H1 (cell line): Measurements from ENCODE around the gene PPP6R1. TPM values are rescaled to one million over a fixed set of nuclear protein-coding genes. Genes with fewer than 3 reads are reported as not detected.

ENCODE experiments used
- CTCF ChIA-PET: fragments of 300-600 bp; sonication (Branson Sonifier 250); formaldehyde crosslinking; loops from one replicate; lab custom pipeline; 2021; ENCODE audit not compliant: partially characterized antibody; lab: Charles Lee
- POLR2A ChIA-PET: fragments of 300-600 bp; sonication (Branson Sonifier 250); formaldehyde crosslinking; loops from one replicate; lab custom pipeline; 2021; ENCODE audit warnings: inconsistent platforms; ENCODE audit not compliant: partially characterized antibody; lab: Charles Lee
- DNase-seq, 2 experiments: peaks; one replicate each; pipeline versions ENCODE4 v3.0.0 to v3.0.0-alpha.2; 2010 to 2022; ENCODE audit warnings: low spot score in 2 of 2, low read depth in 1 of 2, mixed read lengths in 1 of 2
- FAIRE-seq: peaks from 2 replicates; lab custom pipeline; 2011; peaks lifted over from hg19 to GRCh38; lab: Jason Lieb, UNC
- H2AFZ ChIP-seq: 2 replicates; pipeline ENCODE4 v1.8.1; 2012; ENCODE audit warnings: low read length, inconsistent platforms
- H2AK5ac ChIP-seq: 2 replicates; pipeline ENCODE4 v1.6.1; 2013; ENCODE audit warnings: low read depth, low read length
- H2BK120ac ChIP-seq: replicated peaks from 2 replicates; pipeline ENCODE3; 2013; ENCODE audit warnings: low read depth, low read length, inconsistent platforms
- H2BK12ac ChIP-seq: 2 replicates; pipeline ENCODE4 v1.6.1; 2013; ENCODE audit warnings: low read depth, low read length
- H2BK15ac ChIP-seq: 2 replicates; pipeline ENCODE4 v1.6.1; 2013; ENCODE audit warnings: low read length
- H2BK20ac ChIP-seq: 2 replicates; pipeline ENCODE4 v1.6.1; 2013; ENCODE audit warnings: low read length
- H2BK5ac ChIP-seq: 2 replicates; pipeline ENCODE4 v1.6.1; 2013; ENCODE audit warnings: low read depth, low read length
- H3K14ac ChIP-seq: 2 replicates; pipeline ENCODE4 v1.6.1; 2013; ENCODE audit warnings: inconsistent platforms; ENCODE audit not compliant: insufficient read length
- H3K18ac ChIP-seq: 2 replicates; pipeline ENCODE4 v1.6.1; 2013; ENCODE audit warnings: low read length; ENCODE audit errors: extremely low read depth
- H3K23ac ChIP-seq: 2 replicates; pipeline ENCODE4 v1.6.1; 2013; ENCODE audit warnings: inconsistent platforms; ENCODE audit not compliant: insufficient read length
- H3K23me2 ChIP-seq: 2 replicates; pipeline ENCODE4 v1.6.1; 2013; ENCODE audit warnings: low read depth, low read length
- H3K27ac ChIP-seq: 2 replicates; pipeline ENCODE4 v1.6.1; 2011; ENCODE audit warnings: low read depth, low read length, inconsistent platforms
- H3K27me3 ChIP-seq, 4 experiments: replicated peaks in 1 of 4; 1 replicate in 1 of 4; 2 replicates in 3 of 4; pipeline versions ENCODE4 v1.6.1 to v1.8.1; 2011 to 2013; ENCODE audit warnings: low read length in 3 of 4, mild to moderate bottlenecking in 3 of 4, inconsistent platforms in 2 of 4, mixed read lengths in 2 of 4, moderate library complexity in 1 of 4; ENCODE audit not compliant: control insufficient read depth in 3 of 4, insufficient read depth in 3 of 4; ENCODE audit errors: extremely low read depth in 1 of 4
- H3K36me3 ChIP-seq, 4 experiments: 2 replicates each; pipeline versions ENCODE4 v1.6.1 to v1.8.1; 2011 to 2013; ENCODE audit warnings: mild to moderate bottlenecking in 4 of 4, low read length in 3 of 4, moderate library complexity in 2 of 4, control low read depth in 1 of 4, inconsistent platforms in 1 of 4; ENCODE audit not compliant: insufficient read depth in 4 of 4, control insufficient read depth in 2 of 4
- H3K4ac ChIP-seq: replicated peaks from 2 replicates; pipeline ENCODE3; 2013; ENCODE audit warnings: low read length, low read depth, mixed read lengths, inconsistent platforms; ENCODE audit not compliant: insufficient read length
- H3K4me1 ChIP-seq, 4 experiments: replicated peaks in 1 of 4; 1 replicate in 1 of 4; 2 replicates in 3 of 4; pipeline versions ENCODE4 v1.6.1 to v1.8.1; 2011 to 2013; ENCODE audit warnings: low read length in 3 of 4, inconsistent platforms in 2 of 4, mixed read lengths in 1 of 4; ENCODE audit not compliant: insufficient read depth in 4 of 4, control insufficient read depth in 3 of 4
- H3K4me2 ChIP-seq, 2 experiments: 2 replicates each; pipeline versions ENCODE4 v1.6.1 to v1.8.1; 2011 to 2013; ENCODE audit warnings: low read depth in 2 of 2, low read length in 2 of 2, control low read depth in 1 of 2, inconsistent platforms in 1 of 2, mild to moderate bottlenecking in 1 of 2; ENCODE audit not compliant: insufficient read depth in 1 of 2
- H3K4me3 ChIP-seq, 4 experiments: fragments of 200-600, 300-600 bp in 1 of 4; sonication (generic), shearing (Covaris generic), sonication (Bioruptor Twin) in 1 of 4; 2 replicates each; pipeline versions ENCODE4 v1.5.1 to v1.8.1; 2011 to 2016; ENCODE audit warnings: low read length in 4 of 4, low read depth in 3 of 4, control low read depth in 2 of 4, inconsistent platforms in 2 of 4, mild to moderate bottlenecking in 2 of 4, mixed read lengths in 1 of 4, moderate library complexity in 1 of 4; ENCODE audit not compliant: insufficient read depth in 2 of 4; ENCODE audit errors: extremely low read depth in 1 of 4
- H3K56ac ChIP-seq: replicated peaks from 2 replicates; pipeline ENCODE3; 2013; ENCODE audit warnings: low read depth, mild to moderate bottlenecking, mixed read lengths, low read length, inconsistent platforms; ENCODE audit not compliant: insufficient read length
- H3K79me1 ChIP-seq: 2 replicates; pipeline ENCODE4 v1.6.1; 2013; ENCODE audit warnings: low read depth, low read length, control low read depth
- H3K79me2 ChIP-seq, 2 experiments: 2 replicates each; pipeline versions ENCODE4 v1.6.1 to v1.8.1; 2012 to 2013; ENCODE audit warnings: low read length in 2 of 2, mild to moderate bottlenecking in 2 of 2, inconsistent platforms in 1 of 2; ENCODE audit not compliant: insufficient read depth in 2 of 2, control insufficient read depth in 1 of 2
- H3K9ac ChIP-seq, 4 experiments: replicated peaks in 1 of 4; 1 replicate in 1 of 4; 2 replicates in 3 of 4; pipeline versions ENCODE4 v1.6.1 to v1.8.1; 2011 to 2013; ENCODE audit warnings: low read depth in 3 of 4, low read length in 3 of 4, control low read depth in 2 of 4, mild to moderate bottlenecking in 2 of 4, moderate library complexity in 2 of 4, inconsistent platforms in 1 of 4; ENCODE audit errors: extremely low read depth in 1 of 4
- H3K9me3 ChIP-seq, 2 experiments: 2 replicates each; pipeline versions ENCODE4 v1.6.1 to v1.8.1; 2012 to 2013; ENCODE audit warnings: mild to moderate bottlenecking in 2 of 2, moderate library complexity in 2 of 2, control low read depth in 1 of 2, inconsistent platforms in 1 of 2, low read depth in 1 of 2, low read length in 1 of 2, mixed read lengths in 1 of 2; ENCODE audit not compliant: insufficient read depth in 2 of 2
- H4K20me1 ChIP-seq, 2 experiments: replicated peaks in 1 of 2; 2 replicates each; pipeline versions ENCODE3 to v1.8.1; 2011 to 2013; ENCODE audit warnings: inconsistent platforms in 2 of 2, low read length in 2 of 2, mild to moderate bottlenecking in 1 of 2; ENCODE audit not compliant: insufficient read depth in 2 of 2, control insufficient read depth in 1 of 2
- H4K5ac ChIP-seq: 2 replicates; pipeline ENCODE4 v1.6.1; 2013; ENCODE audit warnings: low read length, low read depth, mixed read lengths, inconsistent platforms; ENCODE audit not compliant: insufficient read length
- H4K8ac ChIP-seq: 2 replicates; pipeline ENCODE4 v1.8.0; 2013; ENCODE audit warnings: mild to moderate bottlenecking, moderate library complexity, low read length, inconsistent platforms; ENCODE audit not compliant: insufficient read depth; ENCODE audit errors: extremely low read depth
- H4K91ac ChIP-seq: replicated peaks from 2 replicates; pipeline ENCODE3; 2013; ENCODE audit warnings: low read length, mixed read lengths, inconsistent platforms; ENCODE audit not compliant: insufficient read length
- BACH1 ChIP-seq: IDR thresholded peaks from 2 replicates; pipeline ENCODE4 v1.6.1; 2012; ENCODE audit warnings: low read length, improper control_type of control experiment
- CBX8 ChIP-seq: fragments of 300-800, 300-1000 bp; sonication (generic); IDR thresholded peaks from 2 replicates; pipeline ENCODE4 v1.7.1; 2016; ENCODE audit warnings: low read depth, low read length, borderline replicate concordance
- CHD1 ChIP-seq: IDR thresholded peaks from 2 replicates; pipeline ENCODE4 v1.6.1; 2012; ENCODE audit warnings: low read depth, low read length, improper control_type of control experiment
- KDM1A ChIP-seq: fragments of 200-600, 300-600 bp; sonication (generic); IDR thresholded peaks from 2 replicates; pipeline ENCODE4 v1.7.1; 2016; ENCODE audit warnings: mild to moderate bottlenecking, low read length, borderline replicate concordance
- KDM4A ChIP-seq: IDR thresholded peaks from one replicate; pipeline ENCODE4 v1.7.1; 2012; ENCODE audit warnings: low read depth, mild to moderate bottlenecking, moderate library complexity, low read length, inconsistent platforms; ENCODE audit not compliant: severe bottlenecking
- MAFK ChIP-seq: IDR thresholded peaks from 2 replicates; pipeline ENCODE4 v1.6.1; 2012; ENCODE audit warnings: low read depth, mild to moderate bottlenecking, improper control_type of control experiment, low read length
- NANOG ChIP-seq: IDR thresholded peaks from 2 replicates; pipeline ENCODE4 v1.6.1; 2011; ENCODE audit warnings: low read length, low read depth, mild to moderate bottlenecking, inconsistent platforms; ENCODE audit not compliant: insufficient read depth, poor library complexity, severe bottlenecking
- PHF8 ChIP-seq: fragments of 200-600 bp; sonication (generic); conservative IDR thresholded peaks from 2 replicates; pipeline ENCODE4 v1.7.1; 2012; ENCODE audit warnings: low read depth, mild to moderate bottlenecking, inconsistent platforms, low read length, moderate library complexity
- RXRA ChIP-seq: IDR thresholded peaks from 2 replicates; pipeline ENCODE4 v1.6.1; 2011; ENCODE audit warnings: low read depth, mild to moderate bottlenecking, low read length, moderate library complexity; ENCODE audit not compliant: insufficient read depth
- SIRT6 ChIP-seq: IDR thresholded peaks from one replicate; pipeline ENCODE4 v1.7.1; 2012; ENCODE audit warnings: low read length, inconsistent platforms
- SP1 ChIP-seq: IDR thresholded peaks from 2 replicates; pipeline ENCODE4 v1.6.1; 2011; ENCODE audit warnings: low read depth, low read length
- SP2 ChIP-seq: IDR thresholded peaks from 2 replicates; pipeline ENCODE4 v1.6.1; 2012; ENCODE audit warnings: mild to moderate bottlenecking, low read length, inconsistent platforms
- SUZ12 ChIP-seq: fragments of 200-600 bp; sonication (generic); IDR thresholded peaks from 2 replicates; pipeline ENCODE4 v1.6.1; 2012; ENCODE audit warnings: mild to moderate bottlenecking, inconsistent platforms, low read length, moderate library complexity, mixed read lengths
- TAF1 ChIP-seq: IDR thresholded peaks from 2 replicates; pipeline ENCODE4 v1.6.1; 2011; ENCODE audit warnings: mild to moderate bottlenecking, low read depth, low read length
- TCF12 ChIP-seq: IDR thresholded peaks from 2 replicates; pipeline ENCODE4 v1.6.1; 2011; ENCODE audit warnings: low read depth, mild to moderate bottlenecking, low read length
- YY1 ChIP-seq: IDR thresholded peaks from 2 replicates; pipeline ENCODE4 v1.6.1; 2011; ENCODE audit warnings: low read depth, mild to moderate bottlenecking, low read length
- WGBS, 2 experiments: shearing (Covaris generic) in 1 of 2; methylation state at CpG; one replicate each; pipeline versions ENCODE4 v1.1.6 to v1.1.7; 2013 to 2015; ENCODE audit warnings: low lambda C conversion rate in 2 of 2, mixed read lengths in 2 of 2, inconsistent platforms in 1 of 2, low coverage in 1 of 2, missing lambda C conversion rate in 1 of 2; ENCODE audit not compliant: insufficient replicate concordance in 2 of 2, insufficient coverage in 1 of 2, insufficient read length in 1 of 2; ENCODE audit errors: extremely low coverage in 1 of 2, missing lambda C conversion rate in 1 of 2; 5-methylcytosine and 5-hydroxymethylcytosine counted together
- polyA plus RNA-seq, 7 experiments: library from polyadenylated mRNA; depleted of rRNA in 3 of 7; stranded (reverse) in 5 of 7; unstranded in 2 of 7; fragments of >200 nt in 5 of 7; fragments of 200-250 nt in 2 of 7; gene quantifications; 1 replicate in 5 of 7; 2 replicates in 1 of 7; 4 replicates in 1 of 7; pipeline versions ENCODE4 v1.2.1 to v1.2.3, GENCODE V29; 2011 to 2013; ENCODE audit warnings: missing spikeins in 2 of 7, mixed read lengths in 2 of 7
- total RNA-seq: library from RNA; stranded (reverse); fragmentation: NEBNext Ultra II Directional; extraction: Animal tissue kit (Norgen Biotek cat#: 25700); gene quantifications from 2 replicates; pipeline ENCODE4 v1.2.1, GENCODE V29; 2021

PPP6R1 gene
- total and polyA plus RNA-seq, 2 of the 8 experiments (the other 6 are each of a cell fraction or from before 2014, with no cell fraction given), result 36.4 to 74.4 TPM

DNA sequence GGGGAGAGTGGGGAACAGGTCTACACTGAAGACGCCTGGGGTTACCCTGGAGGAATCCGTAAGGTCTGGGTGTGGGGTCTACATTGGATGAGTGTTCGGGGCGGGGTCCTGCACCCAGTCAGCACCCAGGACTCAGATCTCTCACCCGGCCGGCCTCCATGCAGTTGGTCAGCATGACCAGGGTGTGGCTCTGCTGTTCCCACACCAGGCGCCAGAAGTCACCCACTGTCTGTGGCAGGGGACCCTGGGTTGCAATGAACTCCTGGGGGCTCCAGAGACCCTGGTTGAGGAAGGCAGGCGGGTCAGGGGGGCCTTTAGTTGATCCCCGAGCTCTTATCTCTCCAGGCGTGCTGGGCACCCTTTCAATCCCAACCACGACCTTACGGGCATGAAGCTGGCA lies 72.7 kb downstream of the PPP6R1 start:
- FAIRE-seq (no peak), DNase-seq (no peak)
- Histone ChIP-seq H4K8ac (no peak overlapping the region), H2AK5ac (no peak overlapping the region), H4K5ac (no peak overlapping the region), H3K36me3 (no peaks in the 10 kb centered on the region), H2AFZ (no peak overlapping the region), H3K79me2 (no peaks in the 10 kb centered on the region), H3K4me3 (no peak overlapping the region), H3K4ac (no peak overlapping the region), H3K27me3 (peaks cover 0 to 15% (median 7%) of the 10 kb centered on the region in 4 experiments; a peak in 5 of 7 replicates), H3K4me1 (no peaks in the 10 kb centered on the region), H3K9ac (no peak overlapping the region), H3K18ac (no peak overlapping the region), H3K23me2 (no peaks in the 10 kb centered on the region), H3K23ac (no peak overlapping the region), H2BK5ac (no peak overlapping the region), H3K4me2 (no peak overlapping the region), H2BK15ac (no peak overlapping the region), H2BK12ac (no peak overlapping the region), H3K14ac (no peak overlapping the region), H2BK120ac (no peak overlapping the region), H3K27ac (no peak overlapping the region), H4K91ac (no peak overlapping the region), H3K79me1 (no peaks in the 10 kb centered on the region), H3K56ac (no peak overlapping the region), H4K20me1 (peaks cover 0 to 4% of the 10 kb centered on the region in 2 experiments), H3K9me3 (no peaks in the 10 kb centered on the region), H2BK20ac (no peak overlapping the region)
- 81% methylated on average over 12 of the region's 12 CpGs; no CpG with 5 or more reads in 1 of the 2 experiments for WGBS, 2 experiments
- ChIA-PET CTCF (interaction anchor here (2.1 kb wide), 1 partner anchor 21 kb away, joined by 5 read pairs; no protein-coding TSS in a partner anchor), POLR2A (no interaction called here)
- TF ChIP-seq CBX8 (no peak), MAFK (no peak), BACH1 (no peak), NANOG (no peak), PHF8 (no peak), TAF1 (no peak), RXRA (no peak), KDM4A (no peak), SP2 (no peak), KDM1A (no peak), YY1 (no peak), TCF12 (no peak), SUZ12 (no peak), CHD1 (no peak), SP1 (no peak), SIRT6 (no peak)
